ENCODE data around the gene PHACTR1. TPM values are rescaled to one million over a fixed set of nuclear protein-coding genes. Genes with fewer than 3 reads are reported as not detected.

The PHACTR1 gene
- total RNA-seq, 1 experiment from 2014 or later: 4.1 TPM

- DNase-seq (ENCODE audit: low read depth): no peak
Observed at GRCh38 chr6:13025893-13026499, 309.4 kb downstream of the PHACTR1 start.

GRCh38 chr6:13026557-13026956 lies 310.0 kb downstream of the PHACTR1 start:
- DNase-seq (ENCODE audit: low read depth): peak; percentile 11

- no peak for DNase-seq (ENCODE audit: low read depth)
Observed at GRCh38 chr6:13027207-13027606, 310.6 kb downstream of the PHACTR1 start.

GRCh38 chr6:13030396-13030795 lies 313.8 kb downstream of the PHACTR1 start:
- DNase-seq (ENCODE audit: low read depth): no peak

- no peak for DNase-seq (ENCODE audit: low read depth)
Observed at GRCh38 chr6:13032566-13032965, 316.0 kb downstream of the PHACTR1 start.

GRCh38 chr6:13033145-13033544 lies 316.6 kb downstream of the PHACTR1 start:
- no peak for DNase-seq (ENCODE audit: low read depth)

GRCh38 chr6:13034316-13034715 lies 317.7 kb downstream of the PHACTR1 start:
- DNase-seq (ENCODE audit: low read depth): no peak

GRCh38 chr6:13035606-13036005 lies 319.0 kb downstream of the PHACTR1 start:
- no peak for DNase-seq (ENCODE audit: low read depth)

GRCh38 chr6:13038315-13038714 lies 321.7 kb downstream of the PHACTR1 start:
- DNase-seq (ENCODE audit: low read depth): no peak

GRCh38 chr6:13038741-13039190 lies 322.2 kb downstream of the PHACTR1 start:
- no peak for DNase-seq (ENCODE audit: low read depth)

GRCh38 chr6:13044390-13044789 lies 327.8 kb downstream of the PHACTR1 start:
- DNase-seq (ENCODE audit: low read depth): peak; percentile 63

- no peak for DNase-seq (ENCODE audit: low read depth)
Observed at GRCh38 chr6:13044896-13045295, 328.3 kb downstream of the PHACTR1 start.

GRCh38 chr6:13045676-13046075 lies 329.1 kb downstream of the PHACTR1 start:
- no peak for DNase-seq (ENCODE audit: low read depth)

- DNase-seq (ENCODE audit: low read depth): no peak
Observed at GRCh38 chr6:13046084-13046483, 329.5 kb downstream of the PHACTR1 start.

GRCh38 chr6:13048113-13048512 lies 331.5 kb downstream of the PHACTR1 start:
- peak; percentile 25 for DNase-seq (ENCODE audit: low read depth)

GRCh38 chr6:13049666-13050254 lies 333.2 kb downstream of the PHACTR1 start:
- no peak for DNase-seq (ENCODE audit: low read depth)

- no peak for DNase-seq (ENCODE audit: low read depth)
Observed at GRCh38 chr6:13053006-13053461, 336.5 kb downstream of the PHACTR1 start.

GRCh38 chr6:13058051-13058450 lies 341.5 kb downstream of the PHACTR1 start:
- no peak for DNase-seq (ENCODE audit: low read depth)

- no peak for DNase-seq (ENCODE audit: low read depth)
Observed at GRCh38 chr6:13059026-13059425, 342.5 kb downstream of the PHACTR1 start.

GRCh38 chr6:13063300-13063918 lies 346.8 kb downstream of the PHACTR1 start:
- peak; percentile 13 for DNase-seq (ENCODE audit: low read depth)

GRCh38 chr6:13065581-13065980 lies 349.0 kb downstream of the PHACTR1 start:
- no peak for DNase-seq (ENCODE audit: low read depth)

- DNase-seq (ENCODE audit: low read depth): no peak
Observed at GRCh38 chr6:13066050-13066449, 349.5 kb downstream of the PHACTR1 start.

GRCh38 chr6:13066820-13067219 lies 350.3 kb downstream of the PHACTR1 start:
- no peak for DNase-seq (ENCODE audit: low read depth)

All from Daoy (cell line).